DOHH2 (cell line): ENCODE data around the gene TYK2.
A peak's percentile ranks its signal among the peaks of the same experiment; 100 is the strongest.

ENCODE experiments used
- H3F3A ChIP-seq: fragments of 200-600 bp; sonication (generic), shearing (Covaris generic); 2 replicates; pipeline ENCODE4 v1.6.0; 2016; ENCODE audit warnings: antibody characterized with exemption, mild to moderate bottlenecking; ENCODE audit not compliant: control insufficient read depth, insufficient read depth
- H3K27ac ChIP-seq: fragments of 200-600 bp; sonication (generic); 2 replicates; pipeline ENCODE4 v1.5.1; 2014; ENCODE audit warnings: low read depth, mild to moderate bottlenecking, low read length, moderate library complexity
- H3K27me3 ChIP-seq: fragments of 200-600 bp; sonication (generic); 2 replicates; pipeline ENCODE4 v1.6.1; 2014; ENCODE audit warnings: mild to moderate bottlenecking, low read length, mixed read lengths; ENCODE audit not compliant: control insufficient read depth
- H3K36me3 ChIP-seq: fragments of 200-600 bp; sonication (generic); 2 replicates; pipeline ENCODE4 v1.6.1; 2014; ENCODE audit warnings: mild to moderate bottlenecking, low read length, moderate library complexity, mixed read lengths; ENCODE audit not compliant: control insufficient read depth
- H3K4me1 ChIP-seq: fragments of 200-600 bp; sonication (generic); 2 replicates; pipeline ENCODE4 v1.6.1; 2014; ENCODE audit warnings: mild to moderate bottlenecking, low read length, mixed read lengths; ENCODE audit not compliant: control insufficient read depth
- H3K4me2 ChIP-seq: fragments of 200-600 bp; sonication (generic); 2 replicates; pipeline ENCODE4 v1.6.0; 2014; ENCODE audit warnings: mild to moderate bottlenecking, low read length, moderate library complexity
- H3K4me3 ChIP-seq: fragments of 200-600 bp; sonication (generic); 2 replicates; pipeline ENCODE4 v1.5.1; 2014; ENCODE audit warnings: mild to moderate bottlenecking, low read length, mixed read lengths
- H3K79me2 ChIP-seq: fragments of 200-600 bp; sonication (generic); 2 replicates; pipeline ENCODE4 v1.6.1; 2014; ENCODE audit warnings: mild to moderate bottlenecking, low read length, mixed read lengths; ENCODE audit not compliant: control insufficient read depth
- H3K9me2 ChIP-seq: fragments of 200-600 bp; sonication (generic); replicated peaks from 2 replicates; pipeline ENCODE4 v1.6.1; 2014; ENCODE audit warnings: mild to moderate bottlenecking, low read length, mixed read lengths; ENCODE audit not compliant: control insufficient read depth
- H3K9me3 ChIP-seq: fragments of 200-600 bp; sonication (generic); 2 replicates; pipeline ENCODE4 v1.6.1; 2014; ENCODE audit warnings: antibody characterized with exemption, low read length, mixed read lengths; ENCODE audit not compliant: control insufficient read depth, insufficient read depth
- H4K20me1 ChIP-seq: fragments of 200-600 bp; sonication (generic); 2 replicates; pipeline ENCODE4 v1.6.0; 2014; ENCODE audit warnings: low read depth, mild to moderate bottlenecking, antibody characterized with exemption, low read length, moderate library complexity; ENCODE audit not compliant: control insufficient read depth, insufficient read depth
- CTCF ChIP-seq: fragments of 200-600 bp; sonication (generic); IDR thresholded peaks from one replicate; pipeline ENCODE4 v1.5.1; 2014; ENCODE audit warnings: antibody characterized with exemption, mild to moderate bottlenecking, low read depth, low read length; ENCODE audit not compliant: poor library complexity, severe bottlenecking
- EZH2phosphoT487 ChIP-seq: fragments of 200-600 bp; sonication (generic); IDR thresholded peaks from 2 replicates; pipeline ENCODE4 v1.6.1; 2017; ENCODE audit warnings: borderline replicate concordance, mild to moderate bottlenecking, antibody characterized with exemption, low read length, moderate library complexity, mixed read lengths

TYK2 gene

GRCh38 chr19:10332965-10333757, 47.2 kb downstream of the TYK2 start, which contains the start of gene RAVER1:
RAVER1 (minus strand) TSS chr19:10333529; CDS start chr19:10333507, 22 bp downstream.
- H3K36me3 ChIP-seq = peaks cover 46% of the 10 kb centered on the region
- H3K4me3 ChIP-seq = peak within 1 kb of the TSS; percentile 91
- peak within 1 kb of the TSS; percentile 91 for H3K4me2 ChIP-seq
- H3K9me2 ChIP-seq = no peaks in the 10 kb centered on the region
- peaks cover 61% of the 10 kb centered on the region for H3K79me2 ChIP-seq
- peak within 1 kb of the TSS; percentile 80 for H3K27ac ChIP-seq
- H4K20me1 ChIP-seq = peaks cover 18% of the 10 kb centered on the region
- TF ChIP-seq CTCF = peak; percentile 0
- TF ChIP-seq EZH2phosphoT487 = no peak
- H3F3A ChIP-seq = no peaks in the 10 kb centered on the region; the same call in 1 of the 2 replicates
- peaks cover 28% of the 10 kb centered on the region for H3K4me1 ChIP-seq
- no peaks in the 10 kb centered on the region for H3K27me3 ChIP-seq
- H3K9me3 ChIP-seq = no peaks in the 10 kb centered on the region

- Histone ChIP-seq H4K20me1 (peaks cover 18% of the 10 kb centered on the region), H3K9me3 (no peaks in the 10 kb centered on the region), H3F3A (no peaks in the 10 kb centered on the region; the same call in 1 of the 2 replicates), H3K9me2 (no peaks in the 10 kb centered on the region), H3K4me1 (peaks cover 28% of the 10 kb centered on the region), H3K27ac (peak overlapping the region; percentile 80), H3K79me2 (peaks cover 68% of the 10 kb centered on the region), H3K36me3 (peaks cover 54% of the 10 kb centered on the region), H3K27me3 (no peaks in the 10 kb centered on the region), H3K4me2 (peak overlapping the region; percentile 91), H3K4me3 (peak overlapping the region; percentile 91)
- no peak for TF ChIP-seq EZH2phosphoT487
- no peak for TF ChIP-seq CTCF
These were observed 48.0 kb downstream of the TYK2 start for GRCh38 chr19:10332158-10332964.

GRCh38 chr19:10329555-10329954, 50.8 kb downstream of the TYK2 start:
- H3K36me3 ChIP-seq = peaks cover 75% of the 10 kb centered on the region
- H3K79me2 ChIP-seq = peaks cover 71% of the 10 kb centered on the region
- H4K20me1 ChIP-seq = peaks cover 18% of the 10 kb centered on the region
- peaks cover 20% of the 10 kb centered on the region for H3K4me1 ChIP-seq
- no peaks in the 10 kb centered on the region for H3K9me2 ChIP-seq
- no peak overlapping the region for H3K27ac ChIP-seq
- no peaks in the 10 kb centered on the region for H3K27me3 ChIP-seq
- H3F3A ChIP-seq = no peaks in the 10 kb centered on the region
- no peak overlapping the region for H3K4me2 ChIP-seq
- TF ChIP-seq CTCF (no peak), EZH2phosphoT487 (no peak)
- H3K4me3 ChIP-seq = no peak overlapping the region
- no peaks in the 10 kb centered on the region for H3K9me3 ChIP-seq
